Stimulated activated CD8-positive, alpha-beta memory T cell treated with anti-CD3 and anti-CD28 coated beads, Interleukin-12 subunit alpha, Interleukin-12 subunit beta, amount 100 ng/mL, for 4 hours (primary cell): ENCODE results near the gene PLPPR3.
A peak's percentile ranks its signal among the peaks of the same experiment; 100 is the strongest.

ENCODE experiments used
- DNase-seq: peaks from one replicate; pipeline ENCODE4 v3.0.0-alpha.2; 2020; ENCODE audit warnings: low read depth

The PLPPR3 gene

GRCh38 chr19:821825-822503 is at the start of gene PLPPR3:
Gene PLPPR3 (minus strand): TSS chr19:821955. CDS start chr19:821559, 396 bp downstream.
- DNase-seq: no peak

- DNase-seq: no peak
Observed at GRCh38 chr19:870963-871401, 49.2 kb upstream of the PLPPR3 start.

GRCh38 chr19:870314-870713 is 48.6 kb upstream of the PLPPR3 start:
- no peak for DNase-seq

- no peak for DNase-seq
Observed at GRCh38 chr19:869245-870177, 47.8 kb upstream of the PLPPR3 start.

GRCh38 chr19:868458-869244 is 46.9 kb upstream of the PLPPR3 start:
- no peak for DNase-seq

- DNase-seq: no peak
Observed at GRCh38 chr19:867855-868457, 46.2 kb upstream of the PLPPR3 start.

GRCh38 chr19:867301-867793 is 45.6 kb upstream of the PLPPR3 start:
- no peak for DNase-seq

GRCh38 chr19:866769-867300 is 45.1 kb upstream of the PLPPR3 start:
- DNase-seq: no peak

GRCh38 chr19:863315-863620 is 41.5 kb upstream of the PLPPR3 start:
- no peak for DNase-seq

GRCh38 chr19:862581-863314 is 41.0 kb upstream of the PLPPR3 start:
- DNase-seq: peak; percentile 49

- DNase-seq: peak; percentile 44
Observed at GRCh38 chr19:861756-862580, 40.2 kb upstream of the PLPPR3 start.

- DNase-seq: no peak
Observed at GRCh38 chr19:861141-861755, 39.5 kb upstream of the PLPPR3 start.

GRCh38 chr19:858868-859843 is 37.4 kb upstream of the PLPPR3 start, which contains the start of gene CFD:
Gene CFD (plus strand): TSS chr19:859664. CDS start chr19:859690, 26 bp downstream.
- DNase-seq: no peak

GRCh38 chr19:858284-858683 is 36.5 kb upstream of the PLPPR3 start:
- no peak for DNase-seq

GRCh38 chr19:855566-856120 is 33.9 kb upstream of the PLPPR3 start:
- no peak for DNase-seq

- DNase-seq: no peak
Observed at GRCh38 chr19:855142-855541, 33.4 kb upstream of the PLPPR3 start.

GRCh38 chr19:854549-854948 is 32.8 kb upstream of the PLPPR3 start:
- DNase-seq: no peak
